Measurements from ENCODE around the gene GASK1A. TPM values are rescaled to one million over a fixed set of nuclear protein-coding genes. Genes with fewer than 3 reads are reported as not detected.

The GASK1A gene
- total RNA-seq, 4 donors from 2014 or later: 2.6 to 9.5 (median 8.8) TPM

- 92 to 96% methylated on average over 4 of the region's 4 CpGs for WGBS, 2 donors
- no peak for TF ChIP-seq CTCF (IDR thresholded peaks at IDR 0.05)
- TF ChIP-seq POLR2A (IDR thresholded peaks at IDR 0.05): no peak
- Histone ChIP-seq H3K4me1 (peaks cover 0 to 6% of the 10 kb centered on the region in 2 donors), H3K27me3 (no peaks in the 10 kb centered on the region), H3K36me3 (no peaks in the 10 kb centered on the region), H3K4me3 (replicated peaks in 1 of 3) (no peak overlapping the region), H3K27ac (no peak overlapping the region), H3K9me3 (no peaks in the 10 kb centered on the region)
- intact Hi-C loops (cut with DNase I): no loop called here
- DNase-seq: no peak
These were observed 110.0 kb downstream of the GASK1A start for GRCh38 chr3:43089081-43089480.

- no peaks in the 10 kb centered on the region for H3K9me3 ChIP-seq
- no peaks in the 10 kb centered on the region for H3K27me3 ChIP-seq
- intact Hi-C loops (cut with DNase I): no loop called here
- no peak overlapping the region for H3K4me3 ChIP-seq (replicated peaks in 1 of 3)
- H3K27ac ChIP-seq: no peak overlapping the region
- DNase-seq: no peak
- peaks cover 6 to 17% of the 10 kb centered on the region in 2 donors for H3K4me1 ChIP-seq
- no peak for TF ChIP-seq CTCF (IDR thresholded peaks at IDR 0.05)
- no peak for TF ChIP-seq POLR2A (IDR thresholded peaks at IDR 0.05)
- WGBS, 2 donors: 96 to 98% methylated on average over 3 of the region's 3 CpGs
- H3K36me3 ChIP-seq: no peaks in the 10 kb centered on the region
These were observed 111.1 kb downstream of the GASK1A start for GRCh38 chr3:43090238-43090637.

DNA sequence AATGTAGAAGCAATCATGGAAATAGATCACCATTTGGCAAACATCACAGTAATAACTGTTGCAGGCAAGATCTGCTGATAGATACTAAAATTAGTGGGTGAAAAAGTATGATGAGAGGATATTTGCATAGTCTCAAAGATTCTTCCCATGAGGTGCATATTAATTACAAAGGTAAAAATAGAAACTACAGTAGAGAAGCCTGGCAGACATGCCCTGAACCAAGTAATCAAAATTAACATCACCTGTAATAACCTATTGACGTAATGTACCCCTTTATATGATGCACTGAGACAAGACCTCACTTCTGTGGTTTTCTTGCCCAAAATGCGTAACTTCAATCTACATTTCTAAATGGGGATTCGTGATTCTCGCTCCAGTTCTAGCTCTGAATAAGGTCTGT is 112.4 kb downstream of the GASK1A start:
- Histone ChIP-seq H3K4me1 (peaks cover 6 to 18% of the 10 kb centered on the region in 2 donors), H3K36me3 (no peaks in the 10 kb centered on the region), H3K4me3 (replicated peaks in 1 of 3) (no peak overlapping the region), H3K9me3 (no peaks in the 10 kb centered on the region), H3K27me3 (no peaks in the 10 kb centered on the region), H3K27ac (no peak overlapping the region)
- intact Hi-C loops (cut with DNase I): no loop called here
- TF ChIP-seq POLR2A (IDR thresholded peaks at IDR 0.05) (no peak), CTCF (IDR thresholded peaks at IDR 0.05) (no peak)
- no peak for DNase-seq
- 96 to 99% methylated on average over 4 of the region's 4 CpGs for WGBS, 2 donors

GRCh38 chr3:43093006-43093405 is 113.9 kb downstream of the GASK1A start:
- Histone ChIP-seq H3K4me1 (peaks cover 6 to 18% of the 10 kb centered on the region in 2 donors), H3K9me3 (no peaks in the 10 kb centered on the region), H3K4me3 (replicated peaks in 1 of 3) (no peak overlapping the region), H3K27ac (no peak overlapping the region), H3K27me3 (no peaks in the 10 kb centered on the region), H3K36me3 (no peaks in the 10 kb centered on the region)
- DNase-seq: no peak
- 88 to 100% methylated on average over 1 of the region's 1 CpG for WGBS, 2 donors
- intact Hi-C loops (cut with DNase I): no loop called here
- TF ChIP-seq POLR2A (IDR thresholded peaks at IDR 0.05) (no peak), CTCF (IDR thresholded peaks at IDR 0.05) (no peak)

DNA sequence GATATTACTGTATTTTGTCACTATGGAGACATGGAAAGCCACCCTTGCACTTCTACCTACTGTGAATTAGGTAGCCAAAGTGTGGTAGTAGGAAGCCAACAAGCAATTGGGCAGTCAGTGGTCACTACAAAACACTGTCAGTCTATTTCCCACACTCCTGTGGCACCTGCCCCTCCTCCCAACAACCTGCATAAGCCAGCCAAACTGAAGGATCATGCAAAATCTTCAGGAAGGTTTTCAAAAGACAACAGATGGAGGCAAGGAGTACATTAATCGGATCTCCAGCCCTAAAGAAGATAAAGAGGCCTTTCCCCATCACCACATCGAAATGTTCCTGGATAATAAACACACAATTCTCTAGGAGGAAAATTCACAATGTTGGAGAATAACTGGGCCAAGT is 114.9 kb downstream of the GASK1A start:
- DNase-seq: no peak
- no peak for TF ChIP-seq CTCF (IDR thresholded peaks at IDR 0.05)
- TF ChIP-seq POLR2A (IDR thresholded peaks at IDR 0.05): no peak
- no peaks in the 10 kb centered on the region for H3K27me3 ChIP-seq
- H3K9me3 ChIP-seq: no peaks in the 10 kb centered on the region
- H3K4me3 ChIP-seq (replicated peaks in 1 of 3): no peak overlapping the region
- H3K36me3 ChIP-seq: no peaks in the 10 kb centered on the region
- H3K4me1 ChIP-seq: peaks cover 6 to 18% of the 10 kb centered on the region in 2 donors
- no peak overlapping the region for H3K27ac ChIP-seq
- intact Hi-C loops (cut with DNase I): no loop called here
- WGBS, 2 donors: 70 to 85% methylated on average over 2 of the region's 2 CpGs
